Stimulated activated naive B cell treated with anti-CD40 and anti-IgM and Interleukin-4, amounts not matched to agents 10 μg/mL and 1 μg/mL and 100 μg/mL, for 72 hours (primary cell): ENCODE data around the gene ARHGEF7.
A peak's percentile ranks its signal among the peaks of the same experiment; 100 is the strongest.

Experiments
- ATAC-seq, 2 donors: fragments of 150-1000 bp; cut with Tn5 transposase; replicated peaks; 2 replicates each; pipeline ENCODE4 v1.10.0; 2021; ENCODE audit warnings: moderate library complexity in 1 of 2
- DNase-seq: peaks from one replicate; pipeline ENCODE4 v3.0.0; 2021
- H3K27ac Mint-ChIP-seq: one replicate; pipeline ENCODE4 v1.8.0; 2022; ENCODE audit warnings: mild to moderate bottlenecking, mixed read lengths
- H3K27me3 Mint-ChIP-seq, 2 donors: one replicate each; pipeline ENCODE4 v1.8.0; 2022; ENCODE audit warnings: mixed read lengths in 2 of 2
- H3K36me3 Mint-ChIP-seq, 2 donors: one replicate each; pipeline ENCODE4 v1.8.0; 2022; ENCODE audit warnings: mixed read lengths in 2 of 2, mild to moderate bottlenecking in 1 of 2
- H3K4me1 Mint-ChIP-seq, 2 donors: one replicate each; pipeline ENCODE4 v1.8.0; 2022; ENCODE audit warnings: mixed read lengths in 2 of 2, mild to moderate bottlenecking in 1 of 2
- H3K4me3 Mint-ChIP-seq, 2 donors: one replicate each; pipeline ENCODE4 v1.8.0; 2022; ENCODE audit warnings: mild to moderate bottlenecking in 2 of 2, mixed read lengths in 2 of 2, moderate library complexity in 1 of 2
- H3K9me3 Mint-ChIP-seq, 2 donors: one replicate each; pipeline ENCODE4 v1.8.0; 2022; ENCODE audit warnings: mixed read lengths in 2 of 2, mild to moderate bottlenecking in 1 of 2

ARHGEF7 gene

GRCh38 chr13:111213964-111214726 lies 99.0 kb downstream of the ARHGEF7 start:
- no peaks in the 10 kb centered on the region for H3K27me3 Mint-ChIP-seq
- ATAC-seq (peak; percentile 80 to 83), DNase-seq (no peak)
- no peaks in the 10 kb centered on the region for H3K9me3 Mint-ChIP-seq
- peaks cover 22 to 44% of the 10 kb centered on the region in 2 donors for H3K36me3 Mint-ChIP-seq
- H3K4me1 Mint-ChIP-seq: peaks cover 37 to 75% of the 10 kb centered on the region in 2 donors
- peak overlapping the region; percentile 4 to 43 for H3K4me3 Mint-ChIP-seq
- H3K27ac Mint-ChIP-seq: no peak overlapping the region

- ATAC-seq (no peak), DNase-seq (no peak)
- no peaks in the 10 kb centered on the region for H3K9me3 Mint-ChIP-seq
- H3K36me3 Mint-ChIP-seq: peaks cover 23 to 45% of the 10 kb centered on the region in 2 donors
- H3K4me3 Mint-ChIP-seq: no peak overlapping the region
- H3K4me1 Mint-ChIP-seq: peaks cover 33 to 75% of the 10 kb centered on the region in 2 donors
- peak overlapping the region; percentile 6 for H3K27ac Mint-ChIP-seq
- no peaks in the 10 kb centered on the region for H3K27me3 Mint-ChIP-seq
Observed at GRCh38 chr13:111215081-111216047, 100.3 kb downstream of the ARHGEF7 start.

GRCh38 chr13:111216166-111216960 lies 101.3 kb downstream of the ARHGEF7 start:
- Mint-ChIP-seq H3K27me3 (no peaks in the 10 kb centered on the region), H3K4me1 (peaks cover 30 to 67% of the 10 kb centered on the region in 2 donors), H3K36me3 (peaks cover 19 to 40% of the 10 kb centered on the region in 2 donors), H3K9me3 (no peaks in the 10 kb centered on the region), H3K27ac (peak overlapping the region; percentile 11), H3K4me3 (no peak overlapping the region)
- ATAC-seq (peak; percentile 80 to 82), DNase-seq (peak; percentile 21)

GRCh38 chr13:111217641-111218040 lies 102.5 kb downstream of the ARHGEF7 start:
- H3K4me1 Mint-ChIP-seq: peaks cover 30 to 66% of the 10 kb centered on the region in 2 donors
- ATAC-seq: no peak
- H3K36me3 Mint-ChIP-seq: peaks cover 22 to 34% of the 10 kb centered on the region in 2 donors
- H3K27ac Mint-ChIP-seq: peak overlapping the region; percentile 42
- H3K9me3 Mint-ChIP-seq: no peaks in the 10 kb centered on the region
- DNase-seq: no peak
- H3K27me3 Mint-ChIP-seq: no peaks in the 10 kb centered on the region
- H3K4me3 Mint-ChIP-seq: no peak overlapping the region

GRCh38 chr13:111219280-111219679 lies 104.2 kb downstream of the ARHGEF7 start:
- no peak overlapping the region for H3K27ac Mint-ChIP-seq
- DNase-seq (no peak), ATAC-seq (no peak)
- no peaks in the 10 kb centered on the region for H3K9me3 Mint-ChIP-seq
- peaks cover 17 to 25% of the 10 kb centered on the region in 2 donors for H3K36me3 Mint-ChIP-seq
- no peaks in the 10 kb centered on the region for H3K27me3 Mint-ChIP-seq
- H3K4me1 Mint-ChIP-seq: peaks cover 17 to 57% of the 10 kb centered on the region in 2 donors
- no peak overlapping the region for H3K4me3 Mint-ChIP-seq

- Mint-ChIP-seq H3K27ac (no peak overlapping the region), H3K4me3 (no peak overlapping the region), H3K4me1 (peaks cover 14 to 51% of the 10 kb centered on the region in 2 donors), H3K9me3 (no peaks in the 10 kb centered on the region), H3K27me3 (no peaks in the 10 kb centered on the region), H3K36me3 (peaks cover 20 to 25% of the 10 kb centered on the region in 2 donors)
- DNase-seq (no peak), ATAC-seq (no peak)
Observed at GRCh38 chr13:111219950-111220349, 104.8 kb downstream of the ARHGEF7 start.

- Mint-ChIP-seq H3K9me3 (no peaks in the 10 kb centered on the region), H3K27ac (peak overlapping the region; percentile 66), H3K4me3 (no peak overlapping the region), H3K27me3 (no peaks in the 10 kb centered on the region), H3K36me3 (peaks cover 24 to 35% of the 10 kb centered on the region in 2 donors), H3K4me1 (peaks cover 21 to 32% of the 10 kb centered on the region in 2 donors)
- DNase-seq (no peak), ATAC-seq (no peak)
Observed at GRCh38 chr13:111225166-111225565, 110.1 kb downstream of the ARHGEF7 start.

- ATAC-seq: no peak
- H3K9me3 Mint-ChIP-seq: no peaks in the 10 kb centered on the region
- H3K4me3 Mint-ChIP-seq: no peak overlapping the region
- H3K36me3 Mint-ChIP-seq: peaks cover 24 to 33% of the 10 kb centered on the region in 2 donors
- H3K27ac Mint-ChIP-seq: peak overlapping the region; percentile 66
- DNase-seq: no peak
- no peaks in the 10 kb centered on the region for H3K27me3 Mint-ChIP-seq
- H3K4me1 Mint-ChIP-seq: peaks cover 21 to 31% of the 10 kb centered on the region in 2 donors
Observed at GRCh38 chr13:111225810-111226546, 110.9 kb downstream of the ARHGEF7 start.

GRCh38 chr13:111227405-111227804 lies 112.3 kb downstream of the ARHGEF7 start:
- DNase-seq (no peak), ATAC-seq (no peak)
- Mint-ChIP-seq H3K4me3 (no peak overlapping the region), H3K36me3 (peaks cover 27 to 46% of the 10 kb centered on the region in 2 donors), H3K9me3 (no peaks in the 10 kb centered on the region), H3K4me1 (peaks cover 28 to 43% of the 10 kb centered on the region in 2 donors), H3K27me3 (no peaks in the 10 kb centered on the region), H3K27ac (no peak overlapping the region)

- H3K4me3 Mint-ChIP-seq: no peak overlapping the region
- no peak overlapping the region for H3K27ac Mint-ChIP-seq
- no peak for DNase-seq
- peaks cover 35 to 56% of the 10 kb centered on the region in 2 donors for H3K36me3 Mint-ChIP-seq
- no peaks in the 10 kb centered on the region for H3K27me3 Mint-ChIP-seq
- no peak for ATAC-seq
- peaks cover 32 to 43% of the 10 kb centered on the region in 2 donors for H3K4me1 Mint-ChIP-seq
- H3K9me3 Mint-ChIP-seq: no peaks in the 10 kb centered on the region
Observed at GRCh38 chr13:111228262-111229144, 113.4 kb downstream of the ARHGEF7 start.

- DNase-seq: no peak
- Mint-ChIP-seq H3K27me3 (no peaks in the 10 kb centered on the region), H3K4me1 (peaks cover 34 to 47% of the 10 kb centered on the region in 2 donors)
Observed at GRCh38 chr13:111230385-111230930, 115.3 kb downstream of the ARHGEF7 start.

GRCh38 chr13:111232191-111232590 lies 117.1 kb downstream of the ARHGEF7 start:
- H3K4me1 Mint-ChIP-seq: peaks cover 24 to 40% of the 10 kb centered on the region in 2 donors

More at GRCh38 chr13:111230385-111230930, 115.3 kb downstream of the ARHGEF7 start:
- peaks cover 40 to 66% of the 10 kb centered on the region in 2 donors for H3K36me3 Mint-ChIP-seq
- no peak for ATAC-seq
- no peak overlapping the region for H3K27ac Mint-ChIP-seq
- no peaks in the 10 kb centered on the region for H3K9me3 Mint-ChIP-seq
- H3K4me3 Mint-ChIP-seq: no peak overlapping the region

More at GRCh38 chr13:111232191-111232590, 117.1 kb downstream of the ARHGEF7 start:
- Mint-ChIP-seq H3K9me3 (no peaks in the 10 kb centered on the region), H3K4me3 (no peak overlapping the region), H3K27me3 (no peaks in the 10 kb centered on the region), H3K36me3 (peaks cover 35 to 65% of the 10 kb centered on the region in 2 donors), H3K27ac (no peak overlapping the region)
- DNase-seq (no peak), ATAC-seq (no peak)
